SJSA1 (cell line): Measurements from ENCODE around the gene SYK. TPM values are rescaled to one million over a fixed set of nuclear protein-coding genes. Genes with fewer than 3 reads are reported as not detected.
"Not testable (repeated sequence)": the region's sequence is repeated elsewhere in the genome, so short reads cannot be mapped to it uniquely, and the experiment has no call there.

Source experiments
- DNase-seq, 2 experiments: peaks; one replicate each; pipeline ENCODE4 v3.0.0-alpha.2; 2015 to 2020; ENCODE audit warnings: low spot score in 2 of 2, low read depth in 1 of 2
- H3K27ac ChIP-seq: fragments of 250-450 bp; sonication (Bioruptor Pico); 2 replicates; pipeline ENCODE4 v1.5.1; 2020; ENCODE audit warnings: mild to moderate bottlenecking, moderate library complexity
- H3K27me3 ChIP-seq: fragments of 250-450 bp; sonication (Bioruptor Pico); replicated peaks from 2 replicates; pipeline ENCODE4 v1.5.1; 2020; ENCODE audit warnings: mild to moderate bottlenecking, moderate library complexity
- H3K36me3 ChIP-seq: fragments of 250-450 bp; sonication (Bioruptor Pico); 2 replicates; pipeline ENCODE4 v1.5.1; 2020; ENCODE audit warnings: mild to moderate bottlenecking
- H3K4me1 ChIP-seq: fragments of 250-450 bp; sonication (Bioruptor Pico); replicated peaks from 2 replicates; pipeline ENCODE4 v1.6.1; 2021; ENCODE audit warnings: mild to moderate bottlenecking
- H3K4me3 ChIP-seq: fragments of 250-450 bp; sonication (Bioruptor Pico); 2 replicates; pipeline ENCODE4 v1.5.1; 2020; ENCODE audit warnings: mild to moderate bottlenecking
- H3K9me3 ChIP-seq: fragments of 250-450 bp; sonication (Bioruptor Pico); replicated peaks from 2 replicates; pipeline ENCODE4 v1.5.1; 2020; ENCODE audit warnings: mild to moderate bottlenecking
- total RNA-seq: library from RNA; depleted of rRNA; stranded (reverse); fragments of >200 nt; shearing (Covaris generic); gene quantifications from 2 replicates; pipeline ENCODE4 v1.2.3, GENCODE V29; 2014

Gene SYK
- total RNA-seq, 1 experiment from 2014 or later = not detected

DNA sequence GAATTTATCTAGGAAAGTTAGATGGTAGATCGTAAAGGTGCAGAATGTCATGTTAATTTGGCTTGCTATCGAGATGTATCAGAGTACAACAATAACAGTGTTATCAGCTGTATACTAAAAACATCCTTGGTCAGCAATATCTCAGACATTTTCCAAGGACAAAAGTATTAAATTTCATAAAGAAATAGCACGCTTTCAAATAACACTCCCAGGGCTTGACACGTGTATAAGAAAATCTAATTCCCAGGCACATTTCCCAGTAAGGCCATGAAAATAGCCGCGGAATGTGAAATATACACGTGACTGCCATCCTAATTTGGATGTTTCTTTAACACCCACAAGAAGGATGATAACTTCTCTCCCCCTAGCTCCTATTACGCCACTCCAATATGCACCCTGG lies 17.7 kb upstream of the SYK start:
- no peak overlapping the region for H3K27ac ChIP-seq
- no peak overlapping the region for H3K4me3 ChIP-seq
- no peak for DNase-seq
- H3K27me3 ChIP-seq = no peaks in the 10 kb centered on the region
- H3K4me1 ChIP-seq = no peaks in the 10 kb centered on the region
- H3K9me3 ChIP-seq = no peaks in the 10 kb centered on the region
- no peaks in the 10 kb centered on the region for H3K36me3 ChIP-seq

GRCh38 chr9:90787771-90788460 lies 13.7 kb upstream of the SYK start:
- no peaks in the 10 kb centered on the region for H3K27me3 ChIP-seq
- H3K4me3 ChIP-seq = no peak overlapping the region
- DNase-seq = no peak
- no peaks in the 10 kb centered on the region for H3K9me3 ChIP-seq
- no peak overlapping the region for H3K27ac ChIP-seq
- no peaks in the 10 kb centered on the region for H3K36me3 ChIP-seq
- no peaks in the 10 kb centered on the region for H3K4me1 ChIP-seq

GRCh38 chr9:90788527-90788926 lies 13.1 kb upstream of the SYK start:
- H3K27me3 ChIP-seq, H3K36me3 ChIP-seq, DNase-seq, H3K27ac ChIP-seq, H3K9me3 ChIP-seq, H3K4me1 ChIP-seq, H3K4me3 ChIP-seq: not testable (repeated sequence)

GRCh38 chr9:90789408-90789807 lies 12.2 kb upstream of the SYK start:
- DNase-seq = no peak
- Histone ChIP-seq H3K4me3 (no peak overlapping the region), H3K27me3 (no peaks in the 10 kb centered on the region), H3K36me3 (no peaks in the 10 kb centered on the region), H3K4me1 (no peaks in the 10 kb centered on the region), H3K27ac (no peak overlapping the region), H3K9me3 (no peaks in the 10 kb centered on the region)

- no peaks in the 10 kb centered on the region for H3K27me3 ChIP-seq
- no peak overlapping the region for H3K27ac ChIP-seq
- no peaks in the 10 kb centered on the region for H3K4me1 ChIP-seq
- H3K4me3 ChIP-seq = no peak overlapping the region
- DNase-seq = no peak
- no peaks in the 10 kb centered on the region for H3K9me3 ChIP-seq
- no peaks in the 10 kb centered on the region for H3K36me3 ChIP-seq
These were observed 11.8 kb upstream of the SYK start for GRCh38 chr9:90789862-90790261.

- not testable (repeated sequence) for H3K4me3 ChIP-seq, H3K27me3 ChIP-seq, H3K9me3 ChIP-seq, DNase-seq, H3K36me3 ChIP-seq, H3K27ac ChIP-seq, H3K4me1 ChIP-seq
These were observed 8.6 kb upstream of the SYK start for GRCh38 chr9:90793024-90793423.

DNA sequence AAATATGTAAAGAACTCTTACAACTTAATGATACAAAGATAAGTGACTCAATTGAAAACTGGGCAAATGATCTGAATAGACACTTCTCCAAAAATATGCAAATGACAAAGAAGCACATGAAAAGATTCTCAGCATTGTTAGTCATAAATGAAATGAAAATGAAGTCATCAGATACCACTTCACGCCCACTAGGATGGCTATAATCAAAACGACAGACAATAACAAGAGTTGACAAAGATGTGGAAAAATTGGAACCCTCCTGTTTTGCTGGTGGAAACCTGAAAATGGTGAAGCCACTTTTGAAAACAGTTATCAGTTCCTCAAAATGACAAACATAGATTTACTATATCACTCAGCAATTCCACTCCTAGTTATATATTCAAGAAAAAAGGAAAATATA lies 7.9 kb upstream of the SYK start:
- Histone ChIP-seq H3K4me1 (no peaks in the 10 kb centered on the region), H3K9me3 (no peaks in the 10 kb centered on the region), H3K4me3 (no peak overlapping the region), H3K27me3 (peaks cover under 1% of the 10 kb centered on the region; the same call in 1 of the 2 replicates), H3K27ac (no peak overlapping the region), H3K36me3 (no peaks in the 10 kb centered on the region)
- no peak for DNase-seq

- no peaks in the 10 kb centered on the region for H3K9me3 ChIP-seq
- no peak overlapping the region for H3K4me3 ChIP-seq
- no peaks in the 10 kb centered on the region for H3K36me3 ChIP-seq
- peaks cover 4% of the 10 kb centered on the region for H3K27me3 ChIP-seq
- no peak for DNase-seq
- H3K4me1 ChIP-seq = no peaks in the 10 kb centered on the region
- H3K27ac ChIP-seq = no peak overlapping the region
These were observed 6.5 kb upstream of the SYK start for GRCh38 chr9:90795084-90795483.

DNA sequence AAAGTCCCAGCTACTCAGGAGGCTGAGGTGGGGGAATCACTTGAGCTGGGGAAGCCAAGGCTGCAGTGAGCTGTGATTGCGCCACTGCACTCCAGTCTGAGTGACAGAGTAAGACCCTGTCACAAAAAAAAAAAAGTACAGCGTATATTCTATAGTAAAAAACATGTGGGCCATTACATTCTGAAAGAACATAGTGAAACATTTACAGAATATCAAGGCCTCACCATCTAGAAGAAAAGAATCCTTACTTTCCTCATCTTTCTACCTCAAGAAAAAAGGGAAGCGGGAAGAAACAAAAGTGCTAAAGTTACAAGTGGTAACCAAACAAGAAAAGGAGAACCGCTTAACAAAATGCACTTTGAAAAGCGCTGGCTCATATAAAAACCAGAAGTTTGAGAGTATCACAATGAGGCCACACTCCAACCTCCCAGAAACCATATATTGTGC lies 5.7 kb upstream of the SYK start:
- Histone ChIP-seq H3K27me3 (peaks cover 12% of the 10 kb centered on the region), H3K27ac (no peak overlapping the region), H3K9me3 (no peaks in the 10 kb centered on the region), H3K4me1 (no peaks in the 10 kb centered on the region), H3K4me3 (no peak overlapping the region), H3K36me3 (no peaks in the 10 kb centered on the region)
- DNase-seq = no peak

- H3K27ac ChIP-seq = no peak overlapping the region
- no peaks in the 10 kb centered on the region for H3K36me3 ChIP-seq
- H3K4me1 ChIP-seq = no peaks in the 10 kb centered on the region
- DNase-seq = no peak
- H3K4me3 ChIP-seq = no peak overlapping the region
- no peaks in the 10 kb centered on the region for H3K9me3 ChIP-seq
- peaks cover 33% of the 10 kb centered on the region for H3K27me3 ChIP-seq
These were observed 2.3 kb upstream of the SYK start for GRCh38 chr9:90799271-90799852.

DNA sequence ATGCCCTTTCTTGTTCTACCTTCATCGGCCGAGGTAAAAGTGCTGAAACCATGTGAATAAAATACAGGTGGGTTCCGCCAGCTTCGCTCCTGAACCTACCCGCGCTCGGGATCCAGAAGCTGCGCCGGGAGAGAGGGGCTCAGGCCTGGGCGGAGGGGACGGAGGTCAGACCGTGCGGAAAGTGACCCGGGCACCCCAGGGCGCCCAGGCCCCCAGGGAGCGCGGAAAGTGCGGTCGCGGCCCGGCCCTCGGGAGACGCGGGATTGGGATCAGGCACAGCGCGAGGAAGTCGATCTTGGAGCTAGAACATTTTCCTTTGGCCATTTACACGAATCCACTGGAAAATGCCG lies 329 bp downstream of the SYK start:
- Histone ChIP-seq H3K4me1 (no peaks in the 10 kb centered on the region), H3K9me3 (no peaks in the 10 kb centered on the region), H3K36me3 (no peaks in the 10 kb centered on the region), H3K27me3 (peaks cover 33% of the 10 kb centered on the region), H3K27ac (no peak overlapping the region), H3K4me3 (no peak overlapping the region)
- DNase-seq = no peak

GRCh38 chr9:90802386-90802985 lies 867 bp downstream of the SYK start:
- H3K27me3 ChIP-seq = peaks cover 33% of the 10 kb centered on the region
- no peaks in the 10 kb centered on the region for H3K36me3 ChIP-seq
- no peak overlapping the region for H3K4me3 ChIP-seq
- no peaks in the 10 kb centered on the region for H3K9me3 ChIP-seq
- H3K4me1 ChIP-seq = no peaks in the 10 kb centered on the region
- no peak overlapping the region for H3K27ac ChIP-seq
- no peak for DNase-seq

- no peaks in the 10 kb centered on the region for H3K4me1 ChIP-seq
- no peak for DNase-seq
- H3K36me3 ChIP-seq = no peaks in the 10 kb centered on the region
- H3K9me3 ChIP-seq = no peaks in the 10 kb centered on the region
- peaks cover 30% of the 10 kb centered on the region for H3K27me3 ChIP-seq
- H3K27ac ChIP-seq = no peak overlapping the region
- H3K4me3 ChIP-seq = no peak overlapping the region
These were observed 2.4 kb downstream of the SYK start for GRCh38 chr9:90803860-90804593.
